Ishikawa (cell line): ENCODE data around the gene TRMT61B.

Experiments used
- CEBPB ChIP-seq: IDR thresholded peaks from 2 replicates; pipeline ENCODE4 v1.6.1; 2012
- CREB1 ChIP-seq: IDR thresholded peaks from 2 replicates; pipeline ENCODE4 v1.6.1; 2012; ENCODE audit warnings: low read depth
- EGR1 ChIP-seq: IDR thresholded peaks from 2 replicates; pipeline ENCODE4 v1.6.1; 2012
- EP300 ChIP-seq: IDR thresholded peaks from 2 replicates; pipeline ENCODE4 v1.6.1; 2012; ENCODE audit warnings: borderline replicate concordance
- FOXM1 ChIP-seq: IDR thresholded peaks from 2 replicates; pipeline ENCODE4 v1.6.1; 2012; ENCODE audit warnings: low read depth, borderline replicate concordance
- MAX ChIP-seq: IDR thresholded peaks from 2 replicates; pipeline ENCODE4 v1.6.1; 2012
- NFIC ChIP-seq: IDR thresholded peaks from 2 replicates; pipeline ENCODE4 v1.6.1; 2012
- RAD21 ChIP-seq: IDR thresholded peaks from 2 replicates; pipeline ENCODE4 v1.6.1; 2012; ENCODE audit warnings: low read depth
- REST ChIP-seq: IDR thresholded peaks from 2 replicates; pipeline ENCODE4 v1.6.1; 2012; ENCODE audit warnings: low read depth, mild to moderate bottlenecking
- TAF1 ChIP-seq: IDR thresholded peaks from 2 replicates; pipeline ENCODE4 v1.6.1; 2012; ENCODE audit warnings: low read depth, mild to moderate bottlenecking
- TCF12 ChIP-seq: IDR thresholded peaks from 2 replicates; pipeline ENCODE4 v1.6.1; 2012; ENCODE audit warnings: low read depth
- TEAD4 ChIP-seq: IDR thresholded peaks from 2 replicates; pipeline ENCODE4 v1.6.1; 2012
- USF1 ChIP-seq: IDR thresholded peaks from 2 replicates; pipeline ENCODE4 v1.6.1; 2012
- YY1 ChIP-seq: IDR thresholded peaks from 2 replicates; pipeline ENCODE4 v1.6.1; 2012; ENCODE audit warnings: low read depth
- ZBTB7A ChIP-seq: IDR thresholded peaks from 2 replicates; pipeline ENCODE4 v1.6.1; 2012; ENCODE audit warnings: low read depth

TRMT61B gene

DNA sequence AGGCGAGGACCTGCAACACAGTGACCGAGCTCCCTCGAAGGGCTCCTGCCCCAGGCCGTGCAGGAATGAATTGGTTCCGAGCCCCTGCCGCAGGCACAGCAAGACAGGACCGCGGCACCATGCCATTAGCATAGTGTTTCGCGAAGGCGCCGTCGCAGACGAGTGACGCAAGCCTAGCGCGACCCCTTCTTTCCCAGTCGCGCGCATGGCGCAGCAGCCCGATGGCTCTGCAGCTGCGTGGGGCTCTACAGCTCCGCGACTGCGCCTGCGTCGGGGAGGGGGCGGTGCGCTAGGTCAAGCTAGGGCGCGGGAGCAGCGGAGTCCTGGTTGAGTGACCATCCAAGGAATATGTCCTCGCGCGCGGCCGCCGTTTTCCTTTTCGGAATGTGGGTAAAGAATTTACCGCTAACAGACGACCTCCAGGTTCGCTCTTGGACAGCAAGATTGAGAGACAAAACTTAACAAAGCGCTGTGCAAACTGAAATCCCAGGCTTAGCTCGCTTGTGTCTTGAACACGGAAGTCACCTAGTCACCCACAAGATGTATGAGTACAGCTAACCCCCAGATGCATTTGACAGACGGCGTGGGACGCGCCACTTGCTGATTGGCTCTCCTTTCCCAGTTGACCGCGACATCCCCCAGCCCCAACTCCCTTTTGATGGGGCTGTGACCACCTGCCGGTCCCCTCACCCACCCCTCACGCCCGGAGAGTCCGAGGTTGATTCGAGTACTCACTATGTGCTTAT is at the start of gene TRMT61B:
Gene TRMT61B (minus strand): TSS at position 164 of the 746 bp plus-strand sequence. CDS start 32 bp downstream, at position 132.
- TF ChIP-seq YY1: peak; percentile 88
- TF ChIP-seq ZBTB7A: no peak
- TF ChIP-seq CREB1: peak; percentile 98
- TF ChIP-seq NFIC: no peak
- no peak for TF ChIP-seq EP300
- peak; percentile 62 for TF ChIP-seq TCF12
- 0 out of 2 replicates have a peak, but pooled peaks have one; percentile 14 for TF ChIP-seq TEAD4
- TF ChIP-seq MAX: peak; percentile 97
- peak; percentile 10; the same call in 1 of the 2 replicates for TF ChIP-seq CEBPB
- TF ChIP-seq EGR1: peak; percentile 15; the same call in 1 of the 2 replicates
- TF ChIP-seq TAF1: peak; percentile 89

GRCh38 chr2:28915939-28916338 is 45.8 kb upstream of the TRMT61B start:
- TF ChIP-seq TCF12: no peak
- no peak for TF ChIP-seq REST
- no peak for TF ChIP-seq NFIC
- TF ChIP-seq EGR1: no peak
- TF ChIP-seq TAF1: no peak
- TF ChIP-seq RAD21: no peak
- TF ChIP-seq YY1: no peak

DNA sequence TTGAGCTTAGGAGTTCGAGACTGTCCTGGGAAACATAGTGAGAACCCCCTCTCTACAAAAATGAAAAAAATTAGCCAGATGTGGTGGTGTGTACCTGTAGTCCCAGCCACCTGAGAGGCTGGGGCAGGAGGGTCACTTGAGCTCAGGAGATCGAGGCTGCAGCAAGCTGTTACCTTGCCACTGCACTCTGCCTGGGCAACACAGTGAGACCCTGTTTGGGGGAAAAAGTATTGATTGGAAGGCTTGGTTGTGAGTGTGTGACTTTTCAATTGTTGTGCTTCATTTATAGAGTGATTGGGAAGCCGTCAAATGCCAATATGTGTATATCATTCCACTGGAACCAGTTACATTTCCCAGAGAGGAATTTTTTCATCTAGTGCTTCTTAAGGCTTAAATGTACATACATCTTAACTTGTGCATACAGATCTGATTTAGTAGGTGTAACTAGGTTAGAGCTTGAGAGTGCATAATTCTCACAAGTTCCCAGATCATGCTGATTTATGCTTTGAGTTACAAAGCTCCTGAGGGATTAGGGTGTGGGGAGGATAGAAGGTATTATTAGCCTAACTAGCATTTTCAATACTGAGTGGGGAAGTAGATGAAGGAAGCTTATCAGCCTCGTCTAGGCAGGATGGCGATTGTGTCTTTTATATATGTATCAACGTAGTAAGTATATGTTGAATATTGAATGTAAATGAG is 39.7 kb upstream of the TRMT61B start:
- TF ChIP-seq EGR1 (no peak), TAF1 (no peak), FOXM1 (no peak), TEAD4 (no peak), ZBTB7A (no peak)

- TF ChIP-seq TAF1 (no peak), REST (no peak), CREB1 (no peak), NFIC (no peak), YY1 (no peak), CEBPB (no peak), FOXM1 (no peak), TEAD4 (no peak), EP300 (no peak), RAD21 (no peak), EGR1 (no peak), USF1 (no peak), MAX (no peak), ZBTB7A (no peak), TCF12 (no peak)
These were observed 38.1 kb upstream of the TRMT61B start for GRCh38 chr2:28908172-28908571.

DNA sequence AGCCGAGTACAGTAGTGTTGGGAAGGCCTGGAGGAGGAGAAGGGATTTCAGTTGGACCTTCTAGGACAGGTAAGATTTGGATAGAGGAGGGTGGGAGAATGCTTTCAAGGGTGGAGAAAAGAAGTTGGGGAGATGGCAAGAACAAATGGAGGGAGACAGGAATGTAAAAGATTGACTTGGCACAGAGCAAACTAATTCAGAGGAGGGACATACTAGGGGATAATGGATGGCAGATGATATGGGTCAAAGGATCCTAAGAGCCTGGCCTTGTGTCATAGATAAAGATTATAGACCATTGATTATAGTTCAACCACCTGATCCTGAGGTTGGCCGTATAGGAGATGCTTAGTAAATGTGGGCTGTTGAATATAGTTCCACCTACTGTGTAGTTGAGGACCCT is 36.7 kb upstream of the TRMT61B start:
- no peak for TF ChIP-seq MAX
- no peak for TF ChIP-seq CEBPB
- no peak for TF ChIP-seq NFIC
- no peak for TF ChIP-seq EP300
- TF ChIP-seq TAF1: no peak
- TF ChIP-seq REST: no peak
- no peak for TF ChIP-seq USF1
- no peak for TF ChIP-seq RAD21
- no peak for TF ChIP-seq EGR1
- no peak for TF ChIP-seq ZBTB7A
- no peak for TF ChIP-seq TEAD4
- TF ChIP-seq FOXM1: no peak
- no peak for TF ChIP-seq YY1
- TF ChIP-seq TCF12: no peak
- TF ChIP-seq CREB1: no peak
